Kidney tubule cell (primary cell): ENCODE measurements around the gene MYL12A.
A peak's percentile ranks its signal among the peaks of the same experiment; 100 is the strongest.
"Not testable (repeated sequence)": the region's sequence is repeated elsewhere in the genome, so short reads cannot be mapped to it uniquely, and the experiment has no call there.

Experiments
- DNase-seq: peaks from one replicate; pipeline ENCODE4 v3.0.0-alpha.2; 2018; ENCODE audit warnings: low spot score

MYL12A gene

GRCh38 chr18:3247240-3248061 is at the start of gene MYL12A:
Gene MYL12A, plus strand, starts transcription at chr18:3247801. Its CDS starts 5,447 bp downstream, at chr18:3253248.
- DNase-seq = peak; percentile 99

DNA sequence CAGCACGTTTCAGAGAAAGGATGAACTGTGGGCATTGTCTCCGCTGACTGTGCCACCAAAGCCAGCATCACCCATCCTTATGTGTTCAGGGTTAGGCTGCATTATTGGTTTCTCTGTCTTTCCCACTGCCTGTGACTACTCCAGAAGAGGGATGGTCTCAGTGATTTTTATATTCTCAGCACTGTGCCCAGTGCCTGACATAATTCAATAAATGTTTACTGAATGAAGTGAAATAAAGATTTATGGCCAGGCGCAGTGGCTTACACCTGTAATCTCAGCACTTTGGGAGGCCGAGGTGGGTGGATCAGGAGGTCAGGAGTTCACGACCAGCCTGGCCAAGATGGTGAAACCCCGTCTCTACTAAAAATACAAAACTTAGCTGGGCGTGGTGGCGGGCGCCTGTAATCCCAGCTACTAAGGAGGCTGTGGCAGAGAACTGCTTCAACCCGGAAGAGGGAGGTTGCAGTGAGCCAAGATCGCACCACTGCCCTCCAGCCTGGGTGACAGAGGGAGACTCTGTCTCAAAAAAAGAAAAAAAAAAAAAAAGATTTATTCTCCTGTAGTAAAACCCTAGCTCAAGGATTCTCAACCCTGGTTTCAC is 49.2 kb upstream of the MYL12A start:
- DNase-seq = not testable (repeated sequence)

GRCh38 chr18:3199942-3200645 is 47.5 kb upstream of the MYL12A start:
- DNase-seq = no peak

- no peak for DNase-seq
Observed at GRCh38 chr18:3205239-3205638, 42.4 kb upstream of the MYL12A start.

GRCh38 chr18:3207565-3207964 is 40.0 kb upstream of the MYL12A start:
- peak; percentile 81 for DNase-seq

DNA sequence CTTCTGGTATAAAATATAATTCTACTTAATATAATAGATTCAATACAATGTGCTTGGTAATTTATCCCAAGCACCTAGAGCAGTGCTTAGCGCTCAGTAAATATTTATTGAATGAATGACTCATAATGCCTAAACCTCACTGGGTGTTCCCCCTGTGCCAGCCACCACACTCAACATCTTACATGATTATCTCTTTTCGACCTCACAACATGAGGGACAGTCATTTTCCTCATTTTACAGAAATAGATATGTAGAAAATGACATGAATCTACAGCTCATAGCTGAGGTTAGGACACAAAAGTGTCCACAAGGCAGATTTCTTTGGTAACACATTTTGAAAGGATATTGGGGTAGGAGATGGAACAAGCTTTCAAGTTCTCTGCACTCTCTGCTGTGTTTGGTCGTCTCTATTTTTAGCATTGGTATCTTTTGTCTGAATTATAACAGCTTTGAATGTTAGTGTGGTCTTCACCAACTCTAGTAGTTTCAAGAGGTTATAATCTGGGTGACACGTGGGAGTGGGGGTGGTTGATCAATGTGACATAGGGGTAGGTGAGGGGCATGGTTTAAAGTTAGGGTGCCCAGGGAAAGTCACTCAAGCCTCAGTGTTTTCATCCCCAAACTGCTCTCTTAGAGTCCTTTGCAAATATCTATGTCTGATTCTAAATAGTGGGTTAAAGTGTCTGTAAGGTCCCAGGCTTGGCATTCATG is 37.6 kb upstream of the MYL12A start:
- DNase-seq = peak; percentile 20

GRCh38 chr18:3211236-3211992 is 36.2 kb upstream of the MYL12A start:
- DNase-seq = peak; percentile 46

- no peak for DNase-seq
Observed at GRCh38 chr18:3212657-3213056, 34.9 kb upstream of the MYL12A start.

DNA sequence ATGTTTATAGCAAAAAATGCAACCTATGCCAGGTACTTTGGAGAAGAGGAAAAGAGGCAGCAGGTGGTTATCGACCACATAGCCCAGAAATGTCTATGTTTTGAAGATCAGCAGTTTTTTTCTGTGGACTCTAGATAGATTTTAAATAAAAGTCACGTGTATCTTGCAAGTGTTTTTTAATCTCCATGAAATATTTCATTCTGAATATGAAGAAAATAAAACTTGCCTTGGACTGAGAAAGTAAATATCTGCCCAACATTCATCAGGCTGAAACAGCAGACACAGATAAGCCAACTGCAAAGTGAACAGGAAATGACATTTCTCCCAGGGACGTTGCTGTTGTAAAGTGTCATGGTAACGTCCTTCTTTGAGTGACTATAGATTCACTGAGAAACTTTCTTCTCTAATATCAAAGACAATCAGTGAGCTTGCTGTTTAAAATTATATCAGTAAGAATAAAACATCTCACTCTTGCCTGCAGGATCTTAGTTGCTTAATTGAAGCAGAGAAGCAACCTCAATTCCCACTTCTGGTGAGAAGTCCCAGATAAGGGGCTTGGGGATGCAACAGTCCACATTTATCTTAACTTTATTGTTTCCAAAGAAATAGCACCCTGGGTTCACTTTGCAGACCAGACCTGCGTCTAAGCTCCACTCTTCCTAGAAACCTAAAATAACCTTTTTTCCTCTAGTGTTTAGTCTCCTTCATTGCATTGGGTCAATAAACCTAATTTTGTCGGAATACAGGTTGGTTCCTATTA is 34.1 kb upstream of the MYL12A start:
- no peak for DNase-seq

DNA sequence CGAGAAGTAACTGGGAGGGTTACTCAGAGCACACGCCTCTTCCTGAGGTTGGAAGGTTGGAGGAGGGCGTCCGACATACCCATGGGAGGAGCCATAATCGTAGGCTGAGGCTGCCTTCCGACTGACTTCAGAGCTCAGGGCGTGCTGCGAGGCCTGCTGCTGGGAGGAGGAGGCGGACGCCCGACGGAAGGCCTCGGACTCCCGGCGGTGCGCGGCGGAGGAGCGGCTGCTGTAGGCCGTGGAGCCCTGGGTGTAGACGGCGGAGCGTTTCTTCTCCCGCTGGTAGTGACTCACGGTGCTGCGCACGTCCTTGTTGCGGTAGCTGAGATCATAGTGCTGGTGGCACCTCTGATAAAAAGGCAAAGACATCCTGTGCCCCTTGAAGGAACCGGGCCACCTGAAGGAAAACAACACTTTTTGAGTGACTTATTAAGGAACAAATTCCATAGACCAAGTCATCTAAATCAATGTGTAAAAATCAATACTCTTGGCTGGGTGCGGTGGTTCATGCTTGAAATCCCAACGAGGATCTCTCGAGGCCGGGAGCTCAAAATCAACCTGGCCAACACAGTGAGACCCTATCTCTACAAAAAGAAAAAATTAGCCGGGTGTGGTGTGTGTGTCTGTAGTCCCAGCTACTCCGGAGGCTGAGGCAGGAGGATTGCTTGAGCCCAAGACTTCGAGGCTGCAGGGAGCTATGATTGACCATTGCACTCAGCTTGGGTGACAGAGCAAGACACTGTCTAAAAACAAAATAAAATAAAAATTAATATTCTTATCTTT is 32.6 kb upstream of the MYL12A start:
- no peak for DNase-seq

DNA sequence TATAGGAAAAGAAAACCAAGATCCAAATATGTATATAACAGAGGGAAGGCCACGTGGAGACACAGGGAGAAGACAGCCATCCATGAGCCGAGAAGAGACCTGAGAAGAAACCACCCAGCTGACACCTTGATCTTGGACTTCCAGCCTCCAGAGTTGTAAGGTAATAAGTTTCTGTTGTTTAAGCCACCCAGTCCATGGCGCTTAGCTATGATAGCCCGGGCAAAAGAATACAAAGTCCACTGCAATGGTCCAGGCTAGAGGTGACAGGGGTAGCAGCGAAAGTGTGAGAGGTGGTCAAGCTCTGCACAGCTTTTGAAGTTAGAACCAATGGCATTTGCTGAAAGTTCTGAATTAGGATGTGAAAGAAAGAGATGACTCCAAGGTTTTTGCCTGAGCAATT is 30.6 kb upstream of the MYL12A start:
- no peak for DNase-seq

DNA sequence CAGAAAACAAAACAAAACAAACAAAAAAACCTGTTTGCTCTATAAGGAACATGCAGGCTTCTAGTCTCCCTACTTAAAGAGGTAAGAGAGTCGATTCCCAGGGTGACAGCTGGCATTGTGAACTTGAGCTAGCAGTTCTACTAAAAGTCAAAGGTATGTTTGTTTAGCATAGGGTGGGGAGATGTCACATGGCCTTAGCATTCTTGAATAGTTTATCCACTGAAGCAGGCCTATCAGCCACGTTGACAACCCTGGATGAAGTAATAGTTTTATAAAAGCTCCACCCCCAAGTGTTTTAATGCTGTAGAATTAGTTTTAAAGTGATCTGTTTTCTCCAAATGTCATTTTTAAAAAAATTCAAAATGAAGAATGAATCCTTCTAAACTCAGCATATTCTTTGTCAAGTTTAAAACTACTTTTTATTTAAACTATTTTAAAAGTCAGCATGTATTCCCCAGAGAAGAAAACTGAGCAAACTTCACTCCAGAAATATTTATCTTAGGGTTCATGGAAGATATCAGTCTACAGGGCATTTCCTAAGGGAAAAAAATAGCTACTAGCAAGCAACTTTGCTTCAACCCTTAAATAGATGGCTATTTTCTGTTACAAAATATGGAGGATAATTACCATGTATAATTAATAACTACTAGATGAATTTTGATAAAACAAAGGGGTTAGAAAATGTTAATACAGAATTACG is 29.5 kb upstream of the MYL12A start:
- DNase-seq = peak; percentile 14

DNA sequence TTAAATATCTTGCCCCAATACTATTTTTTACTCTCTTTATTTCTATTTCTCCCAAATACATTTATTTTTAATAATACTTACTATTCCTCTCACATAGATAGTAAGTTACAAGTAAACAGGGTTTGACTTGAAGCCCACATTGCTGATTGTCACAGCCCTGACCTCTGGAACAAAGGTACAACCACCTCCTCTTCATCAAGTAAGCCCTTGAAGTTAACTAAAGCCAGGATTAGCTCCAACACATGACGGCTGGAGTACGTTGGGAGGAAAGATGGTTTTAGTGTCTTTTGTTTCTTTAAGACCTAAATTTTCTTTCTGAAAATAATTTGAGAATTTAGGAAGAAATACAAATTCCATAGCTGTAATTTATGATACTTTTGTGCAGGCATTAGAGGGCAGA is 28.8 kb upstream of the MYL12A start:
- DNase-seq = no peak

GRCh38 chr18:3219241-3219630 is 28.4 kb upstream of the MYL12A start:
- no peak for DNase-seq

DNA sequence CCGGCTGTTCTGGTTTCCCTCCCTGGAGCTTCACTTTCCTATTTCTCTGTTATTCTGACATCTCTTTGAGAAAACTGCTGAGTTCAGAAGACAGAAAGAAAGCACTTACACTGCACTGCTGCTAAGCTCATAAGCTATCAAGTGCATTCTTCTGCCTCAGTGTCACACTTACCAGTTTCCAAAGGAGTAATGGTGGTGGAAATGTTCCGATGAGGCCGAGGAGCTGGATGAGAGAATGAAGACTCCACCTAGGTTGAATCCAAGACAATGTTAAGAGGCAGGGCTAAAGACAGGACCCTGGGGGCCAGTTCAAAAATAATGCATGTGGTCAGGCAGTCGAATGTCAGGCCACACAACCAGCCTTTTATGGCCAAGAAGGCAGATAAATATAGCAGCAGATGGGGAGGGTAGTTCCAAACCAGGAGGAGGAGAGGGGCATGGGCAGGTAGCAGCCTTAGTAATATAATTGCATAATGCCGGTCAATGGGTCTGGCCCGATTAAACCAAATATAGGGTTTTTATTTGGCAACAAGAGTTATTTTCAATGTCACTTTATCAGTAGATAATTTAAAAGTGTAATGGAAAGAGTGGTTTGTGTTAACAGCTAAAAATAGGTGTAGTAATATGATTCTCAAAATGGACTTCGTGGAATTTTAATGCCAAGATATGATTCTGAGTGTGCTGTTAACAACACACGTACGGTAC is 27.8 kb upstream of the MYL12A start, which contains the start of gene MYOM1:
Gene MYOM1 (minus strand): TSS at position 338 of the 705 bp plus-strand sequence. CDS start 4,745 bp downstream, outside the sequence.
- no peak for DNase-seq

- not testable (repeated sequence) for DNase-seq
Observed at GRCh38 chr18:3220868-3221267, 26.7 kb upstream of the MYL12A start.

GRCh38 chr18:3221496-3221895 is 26.1 kb upstream of the MYL12A start:
- DNase-seq = no peak

- no peak for DNase-seq
Observed at GRCh38 chr18:3223356-3223755, 24.2 kb upstream of the MYL12A start.

DNA sequence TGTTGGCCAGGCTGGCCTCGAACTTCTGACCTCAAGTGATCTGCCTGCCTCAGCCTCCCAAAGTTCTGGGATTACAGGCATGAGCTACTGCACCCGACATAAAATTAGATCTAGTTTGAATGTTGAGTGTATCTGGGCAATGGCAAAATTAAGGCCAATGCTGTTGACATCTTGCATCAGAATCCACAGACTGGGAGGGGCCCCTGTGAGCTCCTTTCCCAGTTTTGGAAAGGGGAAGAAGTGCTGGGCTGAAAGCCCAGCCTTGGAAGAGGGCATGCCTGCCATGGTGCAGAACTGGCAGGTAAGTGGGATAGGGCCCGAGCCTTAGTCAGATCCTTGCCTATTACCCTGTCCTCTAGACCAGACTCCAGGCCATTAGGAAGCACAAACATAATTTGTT is 23.4 kb upstream of the MYL12A start:
- no peak for DNase-seq
